SU-DHL-6 (cell line): ENCODE measurements around the gene CCNYL1.
A peak's percentile ranks its signal among the peaks of the same experiment; 100 is the strongest.

Experiments used
- H2AFZ ChIP-seq: fragments of 200-600 bp; sonication (generic); 2 replicates; pipeline ENCODE4 v1.6.1; 2014; ENCODE audit warnings: low read depth, mild to moderate bottlenecking, moderate library complexity, mixed read lengths, antibody characterized with exemption, low read length; ENCODE audit not compliant: severe bottlenecking
- H3F3A ChIP-seq: fragments of 200-600 bp; shearing (Covaris generic); 2 replicates; pipeline ENCODE4 v1.6.0; 2016; ENCODE audit warnings: antibody characterized with exemption, mild to moderate bottlenecking; ENCODE audit not compliant: insufficient read depth
- H3K27ac ChIP-seq: fragments of 200-600 bp; sonication (generic); 2 replicates; pipeline ENCODE4 v1.5.1; 2016; ENCODE audit warnings: low read depth, mild to moderate bottlenecking, low read length, moderate library complexity, mixed read lengths
- H3K27me3 ChIP-seq: fragments of 200-600 bp; sonication (generic), shearing (Covaris generic); 2 replicates; pipeline ENCODE4 v1.6.0; 2014; ENCODE audit warnings: mild to moderate bottlenecking, low read length
- H3K36me3 ChIP-seq: fragments of 200-600 bp; sonication (generic); 2 replicates; pipeline ENCODE4 v1.6.1; 2014; ENCODE audit warnings: mild to moderate bottlenecking, low read length, mixed read lengths
- H3K4me2 ChIP-seq: fragments of 300-600, 200-600 bp; shearing (Covaris generic), sonication (generic); 2 replicates; pipeline ENCODE4 v1.6.0; 2014; ENCODE audit warnings: low read length, low read depth, mild to moderate bottlenecking; ENCODE audit not compliant: poor library complexity, severe bottlenecking
- H3K4me3 ChIP-seq: fragments of 200-600 bp; sonication (generic); 2 replicates; pipeline ENCODE4 v1.5.1; 2014; ENCODE audit warnings: antibody characterized with exemption, low read length, mild to moderate bottlenecking, mixed read lengths; ENCODE audit not compliant: insufficient read depth, poor library complexity, severe bottlenecking
- H3K79me2 ChIP-seq: fragments of 200-600 bp; sonication (generic); 2 replicates; pipeline ENCODE4 v1.6.1; 2014; ENCODE audit warnings: mild to moderate bottlenecking, low read length, moderate library complexity; ENCODE audit not compliant: insufficient read depth
- H3K9ac ChIP-seq: fragments of 200-600 bp; sonication (generic); 2 replicates; pipeline ENCODE4 v1.7.0; 2014; ENCODE audit warnings: mild to moderate bottlenecking, low read length
- H3K9me2 ChIP-seq: fragments of 200-600 bp; sonication (generic); replicated peaks from 2 replicates; pipeline ENCODE4 v1.6.1; 2014; ENCODE audit warnings: low read length; ENCODE audit not compliant: insufficient read depth
- H3K9me3 ChIP-seq: fragments of 200-600 bp; sonication (generic); 2 replicates; pipeline ENCODE4 v1.6.1; 2014; ENCODE audit warnings: low read length, mixed read lengths; ENCODE audit not compliant: insufficient read depth
- H4K20me1 ChIP-seq: fragments of 200-600 bp; sonication (generic); 2 replicates; pipeline ENCODE4 v1.6.1; 2014; ENCODE audit warnings: low read depth, mild to moderate bottlenecking, antibody characterized with exemption, low read length, moderate library complexity, mixed read lengths
- CTCF ChIP-seq: fragments of 200-600 bp; sonication (generic); IDR thresholded peaks from one replicate; pipeline ENCODE4 v1.5.1; 2017; ENCODE audit warnings: antibody characterized with exemption, mild to moderate bottlenecking, low read length, moderate library complexity; ENCODE audit not compliant: insufficient read depth, poor library complexity, severe bottlenecking
- EZH2phosphoT487 ChIP-seq: fragments of 200-600 bp; sonication (generic), shearing (Covaris generic); conservative IDR thresholded peaks from 2 replicates; pipeline ENCODE4 v1.6.1; 2018; ENCODE audit warnings: mild to moderate bottlenecking, antibody characterized with exemption, low read length, moderate library complexity, mixed read lengths

The CCNYL1 gene

GRCh38 chr2:207766697-207767460 lies 55.4 kb downstream of the CCNYL1 start:
- H3K9me2 ChIP-seq = no peaks in the 10 kb centered on the region
- no peaks in the 10 kb centered on the region for H3K27me3 ChIP-seq
- H3K4me2 ChIP-seq = no peak overlapping the region
- 0 out of 2 replicates have a peak, but pooled peaks cover 6% of the 10 kb centered on the region for H3F3A ChIP-seq
- no peaks in the 10 kb centered on the region for H3K36me3 ChIP-seq
- no peak overlapping the region for H3K27ac ChIP-seq
- H3K9ac ChIP-seq = no peak overlapping the region
- no peak overlapping the region for H3K4me3 ChIP-seq
- TF ChIP-seq EZH2phosphoT487 (no peak), CTCF (no peak)
- H3K9me3 ChIP-seq = no peaks in the 10 kb centered on the region
- H4K20me1 ChIP-seq = no peaks in the 10 kb centered on the region
- H2AFZ ChIP-seq = no peak overlapping the region
- no peaks in the 10 kb centered on the region for H3K79me2 ChIP-seq

GRCh38 chr2:207767461-207768167 lies 56.2 kb downstream of the CCNYL1 start:
- Histone ChIP-seq H3K4me3 (no peak overlapping the region), H3K9me2 (no peaks in the 10 kb centered on the region), H3F3A (0 out of 2 replicates have a peak, but pooled peaks cover 6% of the 10 kb centered on the region), H3K9ac (no peak overlapping the region), H4K20me1 (no peaks in the 10 kb centered on the region), H3K27me3 (no peaks in the 10 kb centered on the region), H3K9me3 (no peaks in the 10 kb centered on the region), H3K27ac (no peak overlapping the region), H2AFZ (no peak overlapping the region), H3K36me3 (no peaks in the 10 kb centered on the region), H3K79me2 (no peaks in the 10 kb centered on the region), H3K4me2 (no peak overlapping the region)
- TF ChIP-seq CTCF = no peak

- Histone ChIP-seq H3K9me3 (no peaks in the 10 kb centered on the region), H3K4me3 (peak overlapping the region; percentile 76), H3K27ac (no peak overlapping the region), H3K36me3 (no peaks in the 10 kb centered on the region), H3K79me2 (no peaks in the 10 kb centered on the region), H3K27me3 (no peaks in the 10 kb centered on the region), H3K9ac (peak overlapping the region; percentile 78), H4K20me1 (no peaks in the 10 kb centered on the region), H2AFZ (peak overlapping the region; percentile 97), H3K4me2 (peak overlapping the region; percentile 87), H3F3A (0 out of 2 replicates have a peak, but pooled peaks cover 6% of the 10 kb centered on the region), H3K9me2 (no peaks in the 10 kb centered on the region)
- TF ChIP-seq EZH2phosphoT487 (no peak), CTCF (no peak)
Measured at GRCh38 chr2:207768168-207768865, 56.9 kb downstream of the CCNYL1 start.
